Epithelial cell of proximal tubule (primary cell): ENCODE results near the gene TTC28. TPM values are rescaled to one million over a fixed set of nuclear protein-coding genes. Genes with fewer than 3 reads are reported as not detected.

Source experiments
- DNase-seq: peaks from one replicate; pipeline ENCODE4 v3.0.0-alpha.2; 2011; ENCODE audit warnings: low read depth
- H3K4me3 ChIP-seq: 2 replicates; pipeline ENCODE4 v1.5.1; 2011; ENCODE audit warnings: low read depth, mild to moderate bottlenecking, low read length
- total RNA-seq: library from RNA; depleted of rRNA; stranded (reverse); fragments of >200 nt; gene quantifications from 2 replicates; pipeline ENCODE4 v1.2.3, GENCODE V29; 2015
- TF ChIP-seq, protein P1 (sequence below): conservative IDR thresholded peaks from 2 replicates; pipeline ENCODE4 v1.5.1; 2012; ENCODE audit warnings: low read depth, mild to moderate bottlenecking, low read length

The TTC28 gene
- total RNA-seq, 1 donor from 2014 or later: 3.7 TPM

DNA sequence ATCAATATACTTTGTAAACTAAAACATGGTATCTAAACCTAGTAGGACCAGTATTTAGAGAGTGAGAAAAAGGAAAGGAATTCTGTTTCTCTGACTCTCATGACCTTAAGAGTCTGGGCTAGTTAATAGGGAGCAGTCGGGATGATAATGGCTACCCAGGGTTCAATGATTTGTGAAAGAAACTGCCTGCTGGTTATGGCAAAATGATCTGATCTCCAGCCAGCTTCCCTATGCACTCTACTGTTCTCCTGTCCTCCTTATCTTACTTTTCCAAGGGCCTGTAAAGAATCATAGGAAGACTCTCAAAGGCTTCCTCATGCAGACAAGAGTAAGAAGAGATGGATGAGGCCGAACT is 567.5 kb downstream of the TTC28 start:
- no peak overlapping the region for H3K4me3 ChIP-seq
- TF ChIP-seq, protein P1, sequence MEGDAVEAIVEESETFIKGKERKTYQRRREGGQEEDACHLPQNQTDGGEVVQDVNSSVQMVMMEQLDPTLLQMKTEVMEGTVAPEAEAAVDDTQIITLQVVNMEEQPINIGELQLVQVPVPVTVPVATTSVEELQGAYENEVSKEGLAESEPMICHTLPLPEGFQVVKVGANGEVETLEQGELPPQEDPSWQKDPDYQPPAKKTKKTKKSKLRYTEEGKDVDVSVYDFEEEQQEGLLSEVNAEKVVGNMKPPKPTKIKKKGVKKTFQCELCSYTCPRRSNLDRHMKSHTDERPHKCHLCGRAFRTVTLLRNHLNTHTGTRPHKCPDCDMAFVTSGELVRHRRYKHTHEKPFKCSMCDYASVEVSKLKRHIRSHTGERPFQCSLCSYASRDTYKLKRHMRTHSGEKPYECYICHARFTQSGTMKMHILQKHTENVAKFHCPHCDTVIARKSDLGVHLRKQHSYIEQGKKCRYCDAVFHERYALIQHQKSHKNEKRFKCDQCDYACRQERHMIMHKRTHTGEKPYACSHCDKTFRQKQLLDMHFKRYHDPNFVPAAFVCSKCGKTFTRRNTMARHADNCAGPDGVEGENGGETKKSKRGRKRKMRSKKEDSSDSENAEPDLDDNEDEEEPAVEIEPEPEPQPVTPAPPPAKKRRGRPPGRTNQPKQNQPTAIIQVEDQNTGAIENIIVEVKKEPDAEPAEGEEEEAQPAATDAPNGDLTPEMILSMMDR: no peak
- DNase-seq: peak; percentile 29

DNA sequence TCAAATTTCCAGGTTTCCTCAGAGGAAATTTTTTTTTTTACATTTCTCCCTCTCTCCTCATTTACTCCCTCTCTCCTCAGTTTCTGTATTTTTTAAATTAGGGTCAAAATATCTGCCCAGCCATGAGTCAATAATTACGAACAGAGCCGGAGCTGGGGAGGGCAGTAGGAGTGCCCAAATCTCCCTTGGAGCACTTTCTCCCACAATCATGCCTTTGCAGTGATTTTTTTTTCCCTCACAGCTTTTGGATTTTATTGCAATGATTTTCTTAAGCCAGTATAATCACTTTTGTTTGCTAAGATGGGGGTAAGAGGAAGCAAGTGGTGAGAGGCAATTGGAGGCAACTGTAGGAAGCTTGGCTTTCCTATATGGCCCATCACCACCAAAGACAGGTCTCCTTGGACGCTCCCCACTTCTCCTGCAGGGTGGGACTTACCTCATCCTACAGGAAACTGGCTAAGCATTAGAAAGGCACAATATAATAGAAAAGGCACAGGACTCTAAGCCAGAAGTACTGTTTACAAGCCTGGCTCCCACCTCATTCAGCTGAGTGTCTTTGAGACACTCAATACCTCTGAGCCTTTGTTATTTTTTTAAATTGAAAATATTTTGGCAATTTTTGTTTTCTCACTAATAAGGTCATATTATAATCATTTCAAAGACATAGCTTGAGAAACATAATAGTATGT is 568.0 kb downstream of the TTC28 start:
- H3K4me3 ChIP-seq: no peak overlapping the region
- no peak for DNase-seq
- TF ChIP-seq, protein P1: no peak

DNA sequence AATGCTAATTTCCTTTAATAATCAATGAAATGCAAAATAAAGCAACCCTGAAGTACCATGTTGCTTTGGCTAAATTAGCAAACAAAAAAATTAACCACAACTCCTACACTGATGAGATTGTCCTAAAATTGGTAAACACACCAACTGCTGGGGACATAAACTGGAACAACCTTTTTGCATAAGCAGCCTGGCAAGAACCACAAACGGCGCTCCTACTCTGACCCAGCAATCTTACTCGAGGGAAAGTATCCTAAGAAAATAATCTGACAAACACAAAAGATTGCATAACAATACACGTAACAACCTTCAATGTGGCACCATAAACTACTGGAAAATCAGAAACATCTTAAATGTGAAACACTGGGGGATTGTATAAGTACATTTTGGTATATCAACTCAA is 570.8 kb downstream of the TTC28 start:
- DNase-seq: no peak
- no peak overlapping the region for H3K4me3 ChIP-seq
- TF ChIP-seq, protein P1: no peak

DNA sequence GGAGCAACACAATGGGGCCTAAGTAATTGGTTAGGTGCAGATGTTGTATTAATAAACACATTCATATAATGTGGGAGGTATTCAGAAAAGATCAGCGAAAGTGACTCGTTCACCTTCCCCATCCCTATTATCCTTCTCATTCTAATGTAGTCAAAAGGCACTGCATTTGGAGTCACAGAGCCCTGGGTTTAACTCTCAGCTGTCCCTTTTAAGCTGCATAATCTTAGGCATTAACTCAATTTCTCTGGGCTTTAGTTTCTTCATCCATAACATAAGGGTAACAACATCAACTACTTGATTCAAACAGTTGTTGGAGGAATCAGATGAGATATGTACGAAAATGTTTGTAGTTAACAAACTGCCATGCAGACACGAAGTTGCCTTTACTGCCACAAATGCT is 573.0 kb downstream of the TTC28 start:
- H3K4me3 ChIP-seq: no peak overlapping the region
- TF ChIP-seq, protein P1: no peak
- DNase-seq: no peak

DNA sequence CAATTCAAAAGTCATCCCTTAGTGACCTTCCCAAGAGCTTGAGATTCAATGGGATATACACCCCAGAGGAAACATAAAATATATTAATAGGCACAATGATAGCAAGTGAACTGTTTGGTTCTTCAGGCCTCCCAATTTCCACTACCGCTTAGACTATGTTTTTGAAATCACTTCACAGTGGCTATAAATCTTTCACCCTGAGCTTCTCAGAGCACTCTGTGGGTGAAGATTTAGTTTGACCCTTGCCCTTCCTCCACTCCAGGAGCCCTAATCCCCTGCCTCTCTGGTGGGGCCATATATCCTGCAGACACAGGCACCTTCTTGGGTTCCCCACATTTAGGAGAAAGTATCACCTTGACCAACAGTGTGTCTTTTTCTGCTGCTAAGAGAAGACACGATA is 573.7 kb downstream of the TTC28 start:
- no peak for DNase-seq
- no peak overlapping the region for H3K4me3 ChIP-seq
- TF ChIP-seq, protein P1: no peak

DNA sequence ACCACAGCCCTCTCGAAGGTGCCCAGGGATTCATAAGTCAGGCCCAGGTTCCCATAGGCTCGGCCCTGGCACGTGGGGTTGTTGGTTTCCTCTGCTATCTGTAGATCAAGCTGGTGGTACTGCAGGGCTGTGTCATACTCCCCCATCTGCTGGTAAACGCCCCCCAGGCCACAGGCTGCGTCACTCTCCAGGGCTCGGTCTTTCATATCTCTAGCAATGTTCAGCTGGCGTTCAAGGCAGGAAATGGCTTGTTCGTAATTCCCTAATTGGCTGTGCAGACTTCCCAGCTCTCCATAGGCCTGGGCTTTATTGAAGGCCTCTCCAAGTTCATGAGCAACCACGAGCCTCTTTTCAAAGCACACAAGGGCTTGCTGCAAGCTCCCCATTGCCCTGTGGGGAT is 574.2 kb downstream of the TTC28 start:
- H3K4me3 ChIP-seq: no peak overlapping the region
- DNase-seq: no peak
- TF ChIP-seq, protein P1: no peak

DNA sequence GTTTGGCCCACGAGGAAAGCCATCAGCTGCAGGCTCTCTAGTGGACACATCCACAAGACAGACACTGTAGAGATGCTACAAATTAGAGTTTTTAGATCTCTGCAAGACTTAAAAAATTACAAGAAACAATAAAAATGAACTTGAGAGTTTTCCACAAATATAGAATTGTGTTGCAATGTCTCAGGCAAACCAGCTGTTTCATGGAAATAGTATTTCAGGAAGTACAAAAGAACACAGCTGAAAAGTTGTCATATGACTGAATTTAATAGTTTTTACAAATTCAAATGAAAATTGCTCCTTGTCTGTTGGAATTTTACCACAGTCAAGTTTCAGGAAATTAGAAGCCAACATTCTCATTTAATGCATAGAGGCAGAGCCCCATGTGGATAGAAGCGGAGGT is 576.0 kb downstream of the TTC28 start:
- TF ChIP-seq, protein P1: no peak
- no peak for DNase-seq
- H3K4me3 ChIP-seq: no peak overlapping the region
